ENCODE results near the gene PINLYP. TPM values are rescaled to one million over a fixed set of nuclear protein-coding genes. Genes with fewer than 3 reads are reported as not detected.
"Not testable (repeated sequence)": the region's sequence is repeated elsewhere in the genome, so short reads cannot be mapped to it uniquely, and the experiment has no call there.

PINLYP gene
- total and polyA plus RNA-seq, 5 experiments from 2014 or later = 0.68 to 2.7 (median 2.3) TPM

- POLR2A ChIA-PET, H3K9me3 Mint-ChIP-seq, H3K27ac Mint-ChIP-seq, H3K36me3 Mint-ChIP-seq, ATAC-seq, DNase-seq, H3K4me3 Mint-ChIP-seq, H3K27me3 Mint-ChIP-seq: not testable (repeated sequence)
- H3K4me1 Mint-ChIP-seq = peaks cover 14 to 42% (median 23%) of the 10 kb centered on the region in 4 donors
These were observed 11.4 kb downstream of the PINLYP start for GRCh38 chr19:43587029-43587428.

- H3K27ac Mint-ChIP-seq = peak overlapping the region in 8 of 10 donors; percentile 15 to 87 (median 78)
- peaks cover 0 to 14% (median 3%) of the 10 kb centered on the region in 3 donors for H3K36me3 Mint-ChIP-seq
- H3K4me1 Mint-ChIP-seq = peaks cover 19 to 39% (median 30%) of the 10 kb centered on the region in 4 donors
- DNase-seq (no peak), ATAC-seq (no peak)
- H3K9me3 Mint-ChIP-seq = no peaks in the 10 kb centered on the region
- no peak overlapping the region for H3K4me3 Mint-ChIP-seq
- H3K27me3 Mint-ChIP-seq = no peaks in the 10 kb centered on the region
- POLR2A ChIA-PET = interaction anchor here (1.0 kb wide), 1 partner anchor 15 kb away, joined by 7 read pairs; the partner anchor contains the start of gene XRCC1
These were observed 13.7 kb downstream of the PINLYP start for GRCh38 chr19:43589277-43589676.

GRCh38 chr19:43589678-43590077 is 14.1 kb downstream of the PINLYP start:
- H3K4me1 Mint-ChIP-seq = peaks cover 18 to 37% (median 28%) of the 10 kb centered on the region in 4 donors
- DNase-seq (no peak), ATAC-seq (peak in 1 of 2 donors; percentile 50)
- no peaks in the 10 kb centered on the region for H3K9me3 Mint-ChIP-seq
- POLR2A ChIA-PET = no interaction called here
- peak overlapping the region; percentile 39 to 89 (median 78) for H3K27ac Mint-ChIP-seq
- H3K27me3 Mint-ChIP-seq = no peaks in the 10 kb centered on the region
- H3K4me3 Mint-ChIP-seq = peak overlapping the region in 2 of 10 donors; percentile 1 to 70
- peaks cover 0 to 14% (median 3%) of the 10 kb centered on the region in 3 donors for H3K36me3 Mint-ChIP-seq

GRCh38 chr19:43591904-43592772 is 16.5 kb downstream of the PINLYP start:
- Mint-ChIP-seq H3K36me3 (peaks cover 0 to 11% (median 3%) of the 10 kb centered on the region in 3 donors), H3K27ac (no peak overlapping the region), H3K27me3 (peaks cover 0 to 2% (median 0%) of the 10 kb centered on the region in 5 donors), H3K9me3 (no peaks in the 10 kb centered on the region), H3K4me1 (peaks cover 25 to 51% (median 44%) of the 10 kb centered on the region in 4 donors), H3K4me3 (no peak overlapping the region)
- DNase-seq (no peak), ATAC-seq (no peak)
- POLR2A ChIA-PET = interaction anchor here (0.9 to 5.4 kb wide), 2 partner anchors 12 to 58 kb away, joined by 3 to 51 read pairs; partner anchors contain the start of gene ZNF575

GRCh38 chr19:43592800-43593350 is 17.3 kb downstream of the PINLYP start:
- DNase-seq = no peak
- Mint-ChIP-seq H3K9me3 (no peaks in the 10 kb centered on the region), H3K4me1 (peaks cover 30 to 58% (median 51%) of the 10 kb centered on the region in 4 donors), H3K27me3 (peaks cover 0 to 2% (median 0%) of the 10 kb centered on the region in 5 donors), H3K4me3 (peak overlapping the region in 2 of 10 donors; percentile 45 to 68), H3K36me3 (peaks cover 0 to 14% (median 3%) of the 10 kb centered on the region in 3 donors), H3K27ac (peak overlapping the region in 1 of 10 donors; percentile 80)
- POLR2A ChIA-PET = interaction anchor here (0.9 to 5.4 kb wide), 3 partner anchors 13 to 59 kb away, joined by 3 to 51 read pairs (median 49); partner anchors contain the start of gene ZNF575
- no peak for ATAC-seq

GRCh38 chr19:43594081-43594697 is 18.6 kb downstream of the PINLYP start:
- Mint-ChIP-seq H3K27ac (peak overlapping the region in 6 of 10 donors; percentile 10 to 91 (median 79)), H3K36me3 (peaks cover 0 to 21% (median 3%) of the 10 kb centered on the region in 3 donors), H3K4me3 (peak overlapping the region; percentile 16 to 99 (median 78)), H3K9me3 (no peaks in the 10 kb centered on the region), H3K27me3 (peaks cover 0 to 2% (median 0%) of the 10 kb centered on the region in 5 donors), H3K4me1 (peaks cover 31 to 69% (median 57%) of the 10 kb centered on the region in 4 donors)
- POLR2A ChIA-PET = interaction anchor here (0.7 to 5.4 kb wide), 13 partner anchors 10 to 155 kb away, joined by 3 to 55 read pairs (median 7); partner anchors contain the start of genes PINLYP, XRCC1 and ZNF575
- ATAC-seq = no peak
- DNase-seq = no peak

- H3K4me1 Mint-ChIP-seq = peaks cover 27 to 61% (median 53%) of the 10 kb centered on the region in 4 donors
- H3K36me3 Mint-ChIP-seq = peaks cover 0 to 29% (median 3%) of the 10 kb centered on the region in 3 donors
- DNase-seq = peak; percentile 61 to 83 (median 70)
- peak; percentile 63 to 72 for ATAC-seq
- peaks cover 0 to 2% (median 0%) of the 10 kb centered on the region in 5 donors for H3K27me3 Mint-ChIP-seq
- H3K9me3 Mint-ChIP-seq = no peaks in the 10 kb centered on the region
- H3K4me3 Mint-ChIP-seq = peak overlapping the region; percentile 94 to 99 (median 96)
- H3K27ac Mint-ChIP-seq = peak overlapping the region; percentile 96 to 100 (median 100)
- POLR2A ChIA-PET = interaction anchor here (0.7 to 5.4 kb wide), 15 partner anchors 11 to 155 kb away, joined by 3 to 55 read pairs (median 10); partner anchors contain the start of genes PINLYP, XRCC1 and ZNF575
These were observed 19.4 kb downstream of the PINLYP start for GRCh38 chr19:43594710-43595604.

- POLR2A ChIA-PET = interaction anchor here (0.5 to 5.4 kb wide), 18 partner anchors 8 to 182 kb away, joined by 3 to 55 read pairs (median 9); partner anchors contain the start of genes PINLYP, XRCC1 and ZNF575
- peaks cover 27 to 55% (median 49%) of the 10 kb centered on the region in 4 donors for H3K4me1 Mint-ChIP-seq
- peak overlapping the region; percentile 96 to 100 (median 100) for H3K27ac Mint-ChIP-seq
- H3K4me3 Mint-ChIP-seq = peak overlapping the region; percentile 94 to 99 (median 96)
- peaks cover 0 to 33% (median 3%) of the 10 kb centered on the region in 3 donors for H3K36me3 Mint-ChIP-seq
- peak; percentile 13 to 29 for ATAC-seq
- DNase-seq = no peak
- H3K9me3 Mint-ChIP-seq = no peaks in the 10 kb centered on the region
- peaks cover 0 to 2% (median 0%) of the 10 kb centered on the region in 5 donors for H3K27me3 Mint-ChIP-seq
These were observed 20.0 kb downstream of the PINLYP start for GRCh38 chr19:43595605-43595998.

GRCh38 chr19:43595999-43596841 is 20.6 kb downstream of the PINLYP start, which contains the start of the genes IRGQ and ZNF576:
Gene IRGQ (minus strand): TSS chr19:43596134. CDS start chr19:43595338, 796 bp downstream.
Gene ZNF576 (plus strand): TSS chr19:43596595. CDS start chr19:43597109, 514 bp downstream.
- H3K27ac Mint-ChIP-seq = peak within 1 kb of the TSS; percentile 96 to 100 (median 100)
- peak; percentile 74 to 79 for ATAC-seq
- H3K4me3 Mint-ChIP-seq = peak within 1 kb of the TSS; percentile 94 to 99 (median 96)
- H3K27me3 Mint-ChIP-seq = peaks cover 0 to 2% (median 0%) of the 10 kb centered on the region in 5 donors
- peaks cover 26 to 53% (median 47%) of the 10 kb centered on the region in 4 donors for H3K4me1 Mint-ChIP-seq
- peaks cover 0 to 35% (median 3%) of the 10 kb centered on the region in 3 donors for H3K36me3 Mint-ChIP-seq
- DNase-seq = peak; percentile 99 to 100 (median 100)
- POLR2A ChIA-PET = interaction anchor here (0.5 to 5.4 kb wide), 20 partner anchors 8 to 181 kb away, joined by 3 to 55 read pairs (median 9); partner anchors contain the start of genes PINLYP, XRCC1, ZNF428 and ZNF575
- H3K9me3 Mint-ChIP-seq = no peaks in the 10 kb centered on the region

GRCh38 chr19:43596842-43597461 is 21.4 kb downstream of the PINLYP start:
- POLR2A ChIA-PET = interaction anchor here (0.6 to 5.4 kb wide), 14 partner anchors 9 to 158 kb away, joined by 3 to 55 read pairs (median 10); partner anchors contain the start of genes PINLYP, XRCC1, ZNF428 and ZNF575
- peaks cover 0 to 42% (median 3%) of the 10 kb centered on the region in 3 donors for H3K36me3 Mint-ChIP-seq

More at GRCh38 chr19:43596842-43597461, 21.4 kb downstream of the PINLYP start:
- Mint-ChIP-seq H3K9me3 (no peaks in the 10 kb centered on the region), H3K4me1 (peaks cover 30 to 53% (median 47%) of the 10 kb centered on the region in 4 donors), H3K4me3 (peak overlapping the region; percentile 94 to 99 (median 96)), H3K27me3 (peaks cover 0 to 2% (median 0%) of the 10 kb centered on the region in 5 donors), H3K27ac (peak overlapping the region; percentile 96 to 100 (median 100))
- DNase-seq = peak in 1 of 10 donors; percentile 18
- no peak for ATAC-seq
